ENCODE results near the gene BAHD1. TPM values are rescaled to one million over a fixed set of nuclear protein-coding genes. Genes with fewer than 3 reads are reported as not detected.

The BAHD1 gene
- total RNA-seq, 1 donor from 2014 or later, result 26.5 TPM

DNA sequence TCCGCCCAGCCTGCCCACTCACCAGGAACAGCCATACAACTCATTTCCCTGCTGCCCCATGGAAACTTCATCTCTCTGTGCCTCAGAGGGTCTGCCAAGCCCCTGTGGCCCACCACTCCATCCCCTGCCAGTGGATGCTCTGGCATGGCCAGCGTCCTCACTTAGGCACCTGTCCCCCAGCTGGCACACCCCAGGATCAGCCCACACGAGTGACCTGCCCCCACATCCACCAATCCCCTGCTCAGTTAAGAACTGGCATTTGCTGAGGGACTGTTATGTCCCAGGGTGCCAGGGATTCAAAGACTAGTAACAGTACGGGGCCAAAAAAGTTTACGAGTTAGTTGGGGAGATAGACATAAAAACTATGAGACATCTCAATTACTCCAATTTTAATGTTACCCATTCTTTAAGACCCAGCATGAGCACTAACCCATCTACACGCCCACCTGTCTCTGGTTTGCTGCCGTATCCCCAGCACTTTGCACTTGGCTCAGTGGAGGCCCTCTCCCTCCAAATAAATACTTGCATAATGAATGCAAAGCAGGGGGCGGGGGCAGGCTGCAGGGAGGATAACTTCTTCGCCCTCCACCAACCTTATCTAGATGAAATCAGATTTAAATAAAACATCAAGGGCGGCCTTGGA lies 11.6 kb upstream of the BAHD1 start:
- Mint-ChIP-seq H3K4me3 (ENCODE audit: low read depth) (no peak overlapping the region), H3K36me3 (ENCODE audit: low read depth) (no peaks in the 10 kb centered on the region), H3K9me3 (no peaks in the 10 kb centered on the region), H3K4me1 (ENCODE audit: low read depth) (no peaks in the 10 kb centered on the region), H3K27me3 (ENCODE audit: low read depth) (peaks cover 1% of the 10 kb centered on the region), H3K27ac (no peak overlapping the region)
- DNase-seq (ENCODE audit: low spot score), result no peak
- intact Hi-C loops (cut with micrococcal nuclease), result no loop called here

- no peaks in the 10 kb centered on the region for H3K36me3 Mint-ChIP-seq (ENCODE audit: low read depth)
- H3K27me3 Mint-ChIP-seq (ENCODE audit: low read depth), result peaks cover 11% of the 10 kb centered on the region
- H3K4me3 Mint-ChIP-seq (ENCODE audit: low read depth), result no peak overlapping the region
- no peaks in the 10 kb centered on the region for H3K4me1 Mint-ChIP-seq (ENCODE audit: low read depth)
- no peak overlapping the region for H3K27ac Mint-ChIP-seq
- H3K9me3 Mint-ChIP-seq, result no peaks in the 10 kb centered on the region
- intact Hi-C loops (cut with micrococcal nuclease), result no loop called here
- DNase-seq (ENCODE audit: low spot score), result no peak
These were observed 10.4 kb upstream of the BAHD1 start for GRCh38 chr15:40430271-40430805.

- intact Hi-C loops (cut with micrococcal nuclease), result no loop called here
These were observed 5.6 kb upstream of the BAHD1 start for GRCh38 chr15:40435023-40435709.

DNA sequence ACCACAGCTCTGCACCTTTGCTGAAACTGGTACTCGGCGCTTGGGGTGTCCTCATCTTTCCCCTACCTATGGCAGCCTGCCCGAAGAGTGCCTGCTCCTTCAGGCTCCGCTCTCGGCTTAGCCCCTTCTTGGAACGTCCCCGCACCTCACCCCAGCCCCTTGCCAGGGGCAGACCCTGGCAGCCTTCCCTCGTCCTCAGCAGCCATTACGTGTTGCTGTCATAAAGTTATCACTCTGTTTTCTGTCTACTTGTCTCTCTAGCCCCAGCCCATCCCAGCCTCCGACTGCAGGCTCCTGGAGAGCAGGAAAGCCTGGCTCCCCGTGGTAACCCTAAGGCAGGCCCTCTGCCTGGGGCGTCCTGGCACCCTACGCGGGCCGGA lies 5.1 kb upstream of the BAHD1 start:
- H3K9me3 Mint-ChIP-seq, result no peaks in the 10 kb centered on the region
- no peak overlapping the region for H3K4me3 Mint-ChIP-seq (ENCODE audit: low read depth)
- no peaks in the 10 kb centered on the region for H3K36me3 Mint-ChIP-seq (ENCODE audit: low read depth)
- H3K4me1 Mint-ChIP-seq (ENCODE audit: low read depth), result peaks cover 15% of the 10 kb centered on the region
- DNase-seq (ENCODE audit: low spot score), result no peak
- peaks cover 53% of the 10 kb centered on the region for H3K27me3 Mint-ChIP-seq (ENCODE audit: low read depth)
- H3K27ac Mint-ChIP-seq, result no peak overlapping the region
- intact Hi-C loops (cut with micrococcal nuclease), result no loop called here

More at GRCh38 chr15:40435023-40435709, 5.6 kb upstream of the BAHD1 start:
- Mint-ChIP-seq H3K36me3 (ENCODE audit: low read depth) (no peaks in the 10 kb centered on the region), H3K27me3 (ENCODE audit: low read depth) (peaks cover 53% of the 10 kb centered on the region), H3K27ac (no peak overlapping the region), H3K9me3 (no peaks in the 10 kb centered on the region), H3K4me3 (ENCODE audit: low read depth) (no peak overlapping the region), H3K4me1 (ENCODE audit: low read depth) (peaks cover 15% of the 10 kb centered on the region)
- no peak for DNase-seq (ENCODE audit: low spot score)

DNA sequence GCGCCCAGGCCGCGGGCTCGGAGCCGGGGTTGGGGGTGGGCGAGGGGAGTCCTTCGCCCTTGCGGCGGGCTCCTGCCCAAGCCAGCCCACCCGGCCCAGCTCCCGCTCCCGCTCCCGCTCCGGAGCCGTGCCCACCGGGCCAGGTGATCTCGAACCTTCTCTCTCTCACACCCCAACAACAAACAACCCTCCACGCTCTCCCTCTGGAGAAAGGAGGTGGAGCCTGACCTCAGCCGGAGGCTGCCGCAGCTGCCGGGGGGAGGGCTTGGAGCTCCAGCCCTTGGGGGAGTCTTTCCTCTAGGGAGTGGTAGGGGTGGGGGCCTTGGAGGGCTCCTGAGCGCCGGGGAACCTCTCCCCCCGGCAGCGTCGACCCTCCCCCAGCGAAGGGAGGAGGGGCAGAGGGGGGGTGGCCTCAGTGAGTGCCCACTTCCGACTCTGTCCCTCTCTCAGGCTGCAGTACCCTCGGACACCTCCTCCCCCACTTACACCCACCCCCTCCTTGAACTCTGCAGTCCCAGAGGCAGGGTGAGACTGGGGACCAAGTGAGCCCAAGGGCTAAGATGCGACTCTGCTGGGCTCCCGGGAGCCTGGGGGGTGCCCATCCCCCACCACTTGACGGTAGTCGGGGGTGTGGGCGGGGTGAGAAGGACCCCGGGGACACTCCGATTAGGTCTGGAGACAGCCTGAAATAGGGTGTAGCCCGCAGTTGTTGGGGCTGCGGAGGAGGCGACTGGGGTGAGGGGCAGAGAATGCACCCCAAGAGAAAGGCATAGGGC lies 4.4 kb upstream of the BAHD1 start:
- Mint-ChIP-seq H3K4me1 (ENCODE audit: low read depth) (peaks cover 15% of the 10 kb centered on the region), H3K27ac (no peak overlapping the region), H3K36me3 (ENCODE audit: low read depth) (no peaks in the 10 kb centered on the region), H3K9me3 (no peaks in the 10 kb centered on the region), H3K27me3 (ENCODE audit: low read depth) (peaks cover 53% of the 10 kb centered on the region), H3K4me3 (ENCODE audit: low read depth) (peak overlapping the region; percentile 43)
- intact Hi-C loops (cut with micrococcal nuclease), result no loop called here
- DNase-seq (ENCODE audit: low spot score), result no peak

DNA sequence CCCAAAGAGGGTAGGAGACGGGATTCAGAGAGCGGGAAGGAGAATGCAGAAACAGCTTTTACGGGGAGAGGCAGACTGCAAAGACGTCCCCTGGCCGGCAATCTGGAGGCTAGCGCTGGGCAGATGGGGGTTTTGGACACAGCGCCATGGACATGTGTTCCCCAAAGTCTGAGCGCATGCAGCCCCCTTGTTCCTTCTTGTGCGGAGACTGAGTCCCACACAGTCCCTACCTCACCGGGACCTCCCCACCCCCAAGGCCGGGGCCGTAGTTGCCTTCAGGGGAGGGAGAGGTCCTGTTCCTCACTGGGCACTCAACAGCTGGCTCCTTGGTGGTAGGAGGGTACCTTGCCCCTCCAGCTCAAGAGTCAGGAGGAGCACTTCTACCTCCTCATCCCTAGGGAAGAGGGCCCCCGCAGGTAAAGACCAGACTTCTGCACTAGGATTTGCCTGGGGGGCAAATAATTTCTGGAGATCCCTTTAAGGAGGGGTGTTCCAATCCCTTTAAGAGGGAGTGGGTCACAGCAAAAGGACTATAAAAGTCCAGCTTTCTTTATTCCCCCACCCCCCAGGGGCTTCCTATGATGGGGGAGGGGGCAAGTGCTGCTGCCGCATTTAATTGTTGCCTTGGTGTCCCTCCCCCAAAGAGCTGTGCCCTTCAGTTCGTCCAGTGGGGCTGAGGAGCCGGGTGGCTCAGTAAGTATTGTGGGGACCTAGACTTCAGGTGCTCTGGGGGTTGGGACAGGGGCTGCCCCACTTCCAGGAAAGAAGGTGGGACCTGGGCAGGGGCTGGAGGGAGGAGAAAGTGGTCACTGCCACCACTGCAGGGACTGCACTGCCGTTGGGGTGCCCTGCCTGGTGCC lies 3.6 kb upstream of the BAHD1 start:
- Mint-ChIP-seq H3K27me3 (ENCODE audit: low read depth) (peaks cover 53% of the 10 kb centered on the region), H3K36me3 (ENCODE audit: low read depth) (no peaks in the 10 kb centered on the region), H3K4me3 (ENCODE audit: low read depth) (peak overlapping the region; percentile 26), H3K27ac (no peak overlapping the region), H3K9me3 (no peaks in the 10 kb centered on the region), H3K4me1 (ENCODE audit: low read depth) (peaks cover 15% of the 10 kb centered on the region)
- intact Hi-C loops (cut with micrococcal nuclease), result no loop called here
- no peak for DNase-seq (ENCODE audit: low spot score)

DNA sequence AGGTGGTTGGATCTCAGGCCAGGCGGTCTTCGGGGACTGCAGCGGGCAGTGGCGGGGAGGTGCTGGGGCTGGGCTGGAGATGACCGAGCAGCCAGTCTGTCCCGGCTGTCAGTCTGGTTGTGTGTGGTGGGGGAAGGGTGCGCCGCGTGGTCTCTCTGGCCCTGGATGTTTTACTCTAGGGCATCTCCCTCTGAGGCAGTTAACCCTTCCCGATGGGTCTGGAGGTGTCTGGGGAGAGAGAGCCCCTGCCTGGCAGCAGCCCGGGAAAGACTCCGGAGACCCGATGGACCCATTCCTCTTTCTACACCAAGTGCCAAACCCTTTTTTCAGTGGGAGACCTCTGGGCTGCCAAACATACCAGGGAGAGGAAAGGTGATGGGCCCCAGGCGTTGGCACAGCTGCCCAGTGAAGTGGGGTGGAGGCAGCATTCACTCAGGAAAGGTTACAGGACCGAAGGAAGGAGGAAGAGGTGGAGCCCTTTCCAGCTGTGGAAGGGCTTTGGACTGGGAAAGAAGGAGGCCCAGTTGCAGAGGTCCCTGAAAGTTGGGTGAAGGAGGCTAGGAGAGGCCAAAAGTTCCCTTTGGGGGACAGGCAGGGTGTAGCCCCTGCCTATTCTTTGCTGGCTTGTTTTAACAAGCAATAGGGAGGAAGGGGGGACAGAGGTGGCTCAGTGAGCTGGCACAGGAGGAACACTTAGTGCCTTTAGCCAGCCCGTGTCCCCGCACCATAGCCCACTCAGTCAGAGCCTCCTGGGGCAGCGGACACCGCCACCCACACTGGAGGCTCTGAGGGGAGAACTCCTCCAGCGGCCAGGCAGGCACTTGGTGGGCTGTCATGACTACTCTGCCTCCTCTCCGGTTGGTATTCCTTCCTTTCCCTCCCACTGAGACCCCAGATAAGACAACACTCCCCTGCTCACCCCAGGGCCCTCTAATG lies 2.7 kb upstream of the BAHD1 start:
- peaks cover 23% of the 10 kb centered on the region for H3K4me1 Mint-ChIP-seq (ENCODE audit: low read depth)
- no peak overlapping the region for H3K4me3 Mint-ChIP-seq (ENCODE audit: low read depth)
- no peak for DNase-seq (ENCODE audit: low spot score)
- H3K27me3 Mint-ChIP-seq (ENCODE audit: low read depth), result peaks cover 61% of the 10 kb centered on the region
- peaks cover 8% of the 10 kb centered on the region for H3K36me3 Mint-ChIP-seq (ENCODE audit: low read depth)
- H3K27ac Mint-ChIP-seq, result no peak overlapping the region
- no peaks in the 10 kb centered on the region for H3K9me3 Mint-ChIP-seq
- intact Hi-C loops (cut with micrococcal nuclease), result no loop called here

DNA sequence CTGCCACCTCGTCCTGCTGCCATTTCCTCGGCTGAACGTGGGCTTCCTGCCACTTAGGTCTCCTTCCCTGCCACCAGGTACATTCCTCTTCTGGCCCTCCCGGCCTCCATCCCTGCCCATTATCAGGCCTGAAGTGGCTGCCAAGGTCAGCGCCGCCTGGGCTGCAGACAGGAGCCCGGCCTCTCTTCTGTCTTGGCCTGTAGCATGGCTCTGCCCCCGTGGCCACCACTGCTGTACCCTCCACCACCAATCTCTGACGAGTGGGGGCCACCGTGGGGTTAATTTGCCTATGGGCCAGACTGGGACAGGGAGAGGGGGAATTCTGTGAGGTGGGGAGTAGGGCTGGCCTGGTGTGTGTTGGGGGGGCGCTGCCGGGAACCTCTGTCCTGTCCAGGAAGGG lies 2.0 kb upstream of the BAHD1 start:
- Mint-ChIP-seq H3K4me1 (ENCODE audit: low read depth) (peaks cover 30% of the 10 kb centered on the region), H3K27me3 (ENCODE audit: low read depth) (peaks cover 66% of the 10 kb centered on the region), H3K4me3 (ENCODE audit: low read depth) (no peak overlapping the region), H3K27ac (no peak overlapping the region), H3K9me3 (no peaks in the 10 kb centered on the region), H3K36me3 (ENCODE audit: low read depth) (peaks cover 11% of the 10 kb centered on the region)
- DNase-seq (ENCODE audit: low spot score), result no peak
- intact Hi-C loops (cut with micrococcal nuclease), result no loop called here

GRCh38 chr15:40439461-40439959 lies 1.2 kb upstream of the BAHD1 start:
- Mint-ChIP-seq H3K27me3 (ENCODE audit: low read depth) (peaks cover 65% of the 10 kb centered on the region), H3K36me3 (ENCODE audit: low read depth) (peaks cover 15% of the 10 kb centered on the region), H3K27ac (peak overlapping the region; percentile 77), H3K9me3 (no peaks in the 10 kb centered on the region), H3K4me1 (ENCODE audit: low read depth) (peaks cover 36% of the 10 kb centered on the region), H3K4me3 (ENCODE audit: low read depth) (peak overlapping the region; percentile 91)
- DNase-seq (ENCODE audit: low spot score), result no peak
- intact Hi-C loops (cut with micrococcal nuclease), result no loop called here

DNA sequence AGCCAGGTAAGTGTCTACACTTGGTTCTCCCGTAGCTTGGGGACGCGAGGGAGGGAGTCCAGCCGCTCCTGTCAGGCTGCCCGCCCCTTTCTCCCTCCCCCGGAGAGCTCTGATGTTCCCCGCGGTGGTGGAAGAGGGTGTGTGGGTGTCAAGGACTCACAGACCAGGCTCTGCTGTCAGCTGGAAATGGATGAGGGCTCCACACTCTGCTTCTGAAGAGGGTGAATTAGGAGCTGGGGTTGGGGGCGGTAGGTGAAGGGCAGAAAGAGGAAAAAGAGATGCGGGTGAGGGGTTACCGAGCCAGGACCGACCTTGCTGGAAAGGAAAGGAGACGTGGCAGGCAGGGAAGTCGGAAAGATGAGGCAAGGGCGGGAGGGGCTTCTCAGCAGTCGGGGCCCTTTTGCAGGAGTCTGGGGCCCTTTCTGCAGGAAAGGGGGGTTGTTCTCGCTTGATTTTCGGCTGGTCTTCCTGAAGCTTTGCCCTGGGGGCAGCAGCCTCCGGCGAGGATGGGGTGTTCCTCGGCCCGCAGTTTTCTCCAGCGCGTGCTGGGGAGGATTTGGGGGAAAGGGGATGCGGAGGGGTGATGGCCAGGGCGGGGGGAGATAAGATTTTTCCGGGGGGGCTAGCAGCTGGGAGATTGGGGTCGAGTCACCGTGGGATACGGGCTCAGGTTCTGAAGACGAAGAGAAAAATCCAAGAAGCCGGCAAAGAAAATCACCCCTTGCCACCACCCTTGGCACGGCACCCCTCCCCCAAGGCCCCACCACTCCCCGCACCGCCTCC lies 602 bp upstream of the BAHD1 start:
- Mint-ChIP-seq H3K27me3 (ENCODE audit: low read depth) (peaks cover 58% of the 10 kb centered on the region), H3K4me1 (ENCODE audit: low read depth) (peaks cover 41% of the 10 kb centered on the region), H3K27ac (peak overlapping the region; percentile 77), H3K36me3 (ENCODE audit: low read depth) (peaks cover 15% of the 10 kb centered on the region), H3K4me3 (ENCODE audit: low read depth) (peak overlapping the region; percentile 91), H3K9me3 (no peaks in the 10 kb centered on the region)
- intact Hi-C loops (cut with micrococcal nuclease), result loop anchor here (1.0 to 5.0 kb wide), 3 partner anchors 30 to 129 kb away; partner anchors contain the start of genes CHST14 and RPUSD2
- no peak for DNase-seq (ENCODE audit: low spot score)
